Fibroblast of lung (primary cell): ENCODE data around the gene TENT5A. TPM values are rescaled to one million over a fixed set of nuclear protein-coding genes. Genes with fewer than 3 reads are reported as not detected.
A peak's percentile ranks its signal among the peaks of the same experiment; 100 is the strongest.
"Not testable (repeated sequence)": the region's sequence is repeated elsewhere in the genome, so short reads cannot be mapped to it uniquely, and the experiment has no call there.

ENCODE experiments used
- DNase-seq, 2 donors: peaks; one replicate each; pipeline versions ENCODE4 v3.0.0 to v3.0.0-alpha.2; 2010; ENCODE audit warnings: low read depth in 2 of 2
- H2AFZ ChIP-seq: 2 replicates; pipeline ENCODE4 v1.5.1; 2012; ENCODE audit warnings: low read length, control low read depth, inconsistent platforms
- H3K27ac ChIP-seq: 2 replicates; pipeline ENCODE4 v1.5.1; 2011; ENCODE audit warnings: low read length, control low read depth; ENCODE audit not compliant: insufficient read depth
- H3K27me3 ChIP-seq: 2 replicates; pipeline ENCODE4 v1.5.1; 2011; ENCODE audit warnings: mild to moderate bottlenecking, low read length; ENCODE audit not compliant: control insufficient read depth, insufficient read depth
- H3K36me3 ChIP-seq: 2 replicates; pipeline ENCODE4 v1.5.1; 2011; ENCODE audit warnings: low read length; ENCODE audit not compliant: control insufficient read depth, insufficient read depth
- H3K4me1 ChIP-seq: 2 replicates; pipeline ENCODE4 v1.5.1; 2011; ENCODE audit warnings: low read length; ENCODE audit not compliant: control insufficient read depth, insufficient read depth; ENCODE audit errors: extremely low read depth
- H3K4me2 ChIP-seq: 2 replicates; pipeline ENCODE4 v1.5.1; 2011; ENCODE audit warnings: low read length, control low read depth; ENCODE audit not compliant: insufficient read depth; ENCODE audit errors: extremely low read depth
- H3K4me3 ChIP-seq, 4 experiments: fragments of 200-600 bp in 1 of 4; sonication (generic) in 1 of 4; replicated peaks in 1 of 4; 2 replicates each; pipeline ENCODE4 v1.5.1; 2011 to 2016; ENCODE audit warnings: low read length in 4 of 4, low read depth in 3 of 4, mild to moderate bottlenecking in 3 of 4, control low read depth in 2 of 4, inconsistent platforms in 1 of 4, mixed read lengths in 1 of 4; ENCODE audit not compliant: insufficient read depth in 1 of 4; ENCODE audit errors: control extremely low read depth in 1 of 4
- H3K79me2 ChIP-seq: 2 replicates; pipeline ENCODE4 v1.5.1; 2012; ENCODE audit warnings: mild to moderate bottlenecking, low read length, inconsistent platforms; ENCODE audit not compliant: control insufficient read depth, insufficient read depth
- H3K9ac ChIP-seq: 2 replicates; pipeline ENCODE4 v1.5.1; 2011; ENCODE audit warnings: mild to moderate bottlenecking, low read length, control low read depth; ENCODE audit not compliant: insufficient read depth
- H3K9me3 ChIP-seq: 2 replicates; pipeline ENCODE4 v1.5.1; 2012; ENCODE audit warnings: low read depth, low read length; ENCODE audit not compliant: control insufficient read depth, insufficient read depth
- H4K20me1 ChIP-seq: 2 replicates; pipeline ENCODE4 v1.5.1; 2011; ENCODE audit warnings: low read length; ENCODE audit not compliant: control insufficient read depth, insufficient read depth; ENCODE audit errors: extremely low read depth
- CTCF ChIP-seq, 2 donors: IDR thresholded peaks in 1 of 2; conservative IDR thresholded peaks in 1 of 2; 1 replicate in 1 of 2; 2 replicates in 1 of 2; pipeline ENCODE4 v1.5.1; 2011 to 2012; ENCODE audit warnings: low read length in 2 of 2, control low read depth in 1 of 2, inconsistent platforms in 1 of 2, low read depth in 1 of 2, mild to moderate bottlenecking in 1 of 2
- EZH2 ChIP-seq: IDR thresholded peaks from 2 replicates; pipeline ENCODE4 v1.5.1; 2012; ENCODE audit warnings: low read length, control low read depth, mild to moderate bottlenecking; ENCODE audit errors: missing control alignments
- polyA plus RNA-seq, 2 donors: library from polyadenylated mRNA; depleted of rRNA in 1 of 2; stranded (reverse) in 1 of 2; unstranded in 1 of 2; fragments of >200 nt; gene quantifications; 2 replicates each; pipeline ENCODE4 v1.2.1, GENCODE V29; 2011 to 2012; ENCODE audit warnings: missing spikeins in 1 of 2
- total RNA-seq: library from RNA; depleted of rRNA; stranded (reverse); fragments of >200 nt; gene quantifications from 2 replicates; pipeline ENCODE4 v1.2.1, GENCODE V29; 2014

Gene TENT5A
- total and polyA plus RNA-seq, 2 donors (not counting 1 experiment from before 2014, with no cell fraction given), result 8.3 to 24.6 TPM

DNA sequence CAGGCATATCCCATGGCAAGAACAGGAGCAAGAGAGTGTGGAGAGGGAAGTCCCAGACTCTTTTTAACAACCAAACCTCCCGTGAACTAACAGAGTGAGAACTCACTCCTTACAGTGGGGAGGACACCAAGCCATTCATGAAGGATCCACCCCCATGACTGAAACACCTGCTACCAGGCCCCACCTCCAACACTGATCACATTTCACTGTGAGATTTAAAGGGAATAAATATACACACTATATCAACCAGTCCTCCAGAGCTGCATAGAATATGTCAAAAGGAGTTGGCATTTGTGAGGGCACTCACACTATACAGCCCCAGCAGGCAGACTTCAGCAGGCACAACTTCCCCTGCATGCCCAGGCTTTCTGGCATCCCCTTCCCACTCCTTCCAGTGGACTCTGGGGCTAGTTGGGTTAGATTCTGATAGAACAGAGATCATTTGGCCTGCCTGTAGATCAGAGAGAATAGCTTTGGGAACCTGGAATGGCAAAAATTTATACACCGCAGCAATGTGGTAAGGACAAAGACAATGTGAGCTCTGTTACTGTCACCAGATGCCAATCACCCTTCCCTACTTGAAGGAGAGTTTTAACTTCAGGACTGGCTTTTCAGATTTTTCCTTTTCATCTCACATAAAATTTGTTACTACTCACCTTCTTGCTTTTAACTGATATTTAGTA lies 25.2 kb upstream of the TENT5A start:
- Histone ChIP-seq H3K4me1 (no peaks in the 10 kb centered on the region), H3K9ac (no peak overlapping the region), H3K27ac (no peak overlapping the region), H3K27me3 (no peaks in the 10 kb centered on the region), H4K20me1 (no peaks in the 10 kb centered on the region), H2AFZ (no peak overlapping the region), H3K4me3 (no peak overlapping the region), H3K4me2 (no peak overlapping the region), H3K79me2 (no peaks in the 10 kb centered on the region), H3K36me3 (no peaks in the 10 kb centered on the region), H3K9me3 (no peaks in the 10 kb centered on the region)
- DNase-seq, result peak in 1 of 2 donors; percentile 21
- TF ChIP-seq EZH2 (no peak), CTCF (conservative IDR thresholded peaks at IDR 0.05 in 1 of 2, IDR thresholded peaks at IDR 0.05 in 1 of 2; ENCODE audit: low read depth in 1 of 2, low read length in 2 of 2) (no peak)

GRCh38 chr6:81776219-81776618 lies 23.7 kb upstream of the TENT5A start:
- H3K9ac ChIP-seq, H2AFZ ChIP-seq, H3K27ac ChIP-seq, H3K27me3 ChIP-seq, H4K20me1 ChIP-seq, H3K4me1 ChIP-seq, H3K4me3 ChIP-seq, H3K79me2 ChIP-seq, H3K4me2 ChIP-seq, H3K36me3 ChIP-seq, H3K9me3 ChIP-seq: not testable (repeated sequence)
- DNase-seq, result peak in 1 of 2 donors; percentile 42

GRCh38 chr6:81774542-81774941 lies 22.1 kb upstream of the TENT5A start:
- Histone ChIP-seq H3K27ac (no peak overlapping the region), H3K79me2 (no peaks in the 10 kb centered on the region), H3K4me1 (no peaks in the 10 kb centered on the region), H3K9ac (no peak overlapping the region), H3K4me2 (no peak overlapping the region), H3K4me3 (no peak overlapping the region), H4K20me1 (no peaks in the 10 kb centered on the region), H2AFZ (no peak overlapping the region), H3K36me3 (no peaks in the 10 kb centered on the region), H3K9me3 (no peaks in the 10 kb centered on the region), H3K27me3 (no peaks in the 10 kb centered on the region)
- TF ChIP-seq CTCF (conservative IDR thresholded peaks at IDR 0.05 in 1 of 2, IDR thresholded peaks at IDR 0.05 in 1 of 2; ENCODE audit: low read depth in 1 of 2, low read length in 2 of 2) (no peak), EZH2 (no peak)
- DNase-seq, result no peak
